CD14-positive monocyte (primary cell): Measurements from ENCODE around the gene C6orf15. TPM values are rescaled to one million over a fixed set of nuclear protein-coding genes. Genes with fewer than 3 reads are reported as not detected.

Source experiments
- DNase-seq, 3 donors: peaks; one replicate each; pipeline ENCODE4 v3.0.0-alpha.2; 2011 to 2022
- H2AFZ ChIP-seq: 2 replicates; pipeline ENCODE4 v1.6.0; 2012; ENCODE audit warnings: mild to moderate bottlenecking, low read depth, low read length, inconsistent platforms; ENCODE audit not compliant: insufficient read depth, poor library complexity, severe bottlenecking
- H3K27ac ChIP-seq, 2 donors: 1 replicate in 1 of 2; 2 replicates in 1 of 2; pipeline ENCODE4 v1.5.1; 2012 to 2013; ENCODE audit warnings: low read length in 2 of 2, control low read depth in 1 of 2, inconsistent platforms in 1 of 2, low read depth in 1 of 2, mild to moderate bottlenecking in 1 of 2
- H3K27me3 ChIP-seq, 2 donors: one replicate each; pipeline versions ENCODE4 v1.6.0 to v1.6.1; 2011 to 2013; ENCODE audit warnings: low read length in 2 of 2; ENCODE audit not compliant: control insufficient read depth in 2 of 2, insufficient read depth in 2 of 2
- H3K36me3 ChIP-seq, 2 donors: replicated peaks in 1 of 2; 1 replicate in 1 of 2; 2 replicates in 1 of 2; pipeline versions ENCODE4 v1.5.1 to v1.6.1; 2012 to 2013; ENCODE audit warnings: low read length in 2 of 2, control low read depth in 1 of 2, inconsistent platforms in 1 of 2, mild to moderate bottlenecking in 1 of 2; ENCODE audit not compliant: insufficient read depth in 2 of 2, control insufficient read depth in 1 of 2
- H3K4me1 ChIP-seq, 2 donors: 1 replicate in 1 of 2; 2 replicates in 1 of 2; pipeline versions ENCODE4 v1.5.1 to v1.6.1; 2012 to 2013; ENCODE audit warnings: low read length in 2 of 2, control low read depth in 1 of 2, inconsistent platforms in 1 of 2, mild to moderate bottlenecking in 1 of 2, moderate library complexity in 1 of 2; ENCODE audit not compliant: insufficient read depth in 2 of 2, control insufficient read depth in 1 of 2
- H3K4me2 ChIP-seq: replicated peaks from 2 replicates; pipeline ENCODE3; 2012; ENCODE audit warnings: low read length, moderate library complexity, mild to moderate bottlenecking; ENCODE audit not compliant: poor library complexity, severe bottlenecking; ENCODE audit errors: extremely low read depth
- H3K4me3 ChIP-seq, 3 experiments: fragments of 200-600 bp in 1 of 3; sonication (generic) in 1 of 3; replicated peaks in 1 of 3; 1 replicate in 2 of 3; 2 replicates in 1 of 3; pipeline ENCODE4 v1.5.1; 2011 to 2013; ENCODE audit warnings: low read length in 3 of 3, mild to moderate bottlenecking in 3 of 3, control low read depth in 2 of 3, low read depth in 2 of 3, inconsistent platforms in 1 of 3, moderate library complexity in 1 of 3
- H3K79me2 ChIP-seq: 2 replicates; pipeline ENCODE4 v1.6.0; 2012; ENCODE audit warnings: mild to moderate bottlenecking, control low read depth, inconsistent platforms, low read length, moderate library complexity; ENCODE audit not compliant: insufficient read depth
- H3K9ac ChIP-seq: 2 replicates; pipeline ENCODE4 v1.6.0; 2017; ENCODE audit warnings: low read length, mild to moderate bottlenecking; ENCODE audit not compliant: insufficient read depth, poor library complexity, severe bottlenecking
- H3K9me3 ChIP-seq, 2 donors: replicated peaks in 1 of 2; 1 replicate in 1 of 2; 2 replicates in 1 of 2; pipeline versions ENCODE4 v1.5.1 to v1.6.1; 2012 to 2013; ENCODE audit warnings: low read length in 2 of 2, control low read depth in 1 of 2; ENCODE audit not compliant: control insufficient read depth in 1 of 2, insufficient read depth in 1 of 2
- H4K20me1 ChIP-seq: 2 replicates; pipeline ENCODE4 v1.6.0; 2012; ENCODE audit warnings: mild to moderate bottlenecking, low read length, control low read depth, moderate library complexity; ENCODE audit not compliant: insufficient read depth
- H3K27ac Mint-ChIP-seq, 7 donors: one replicate each; pipeline ENCODE4 v1.8.0; 2020; ENCODE audit warnings: mild to moderate bottlenecking in 7 of 7, mixed read lengths in 7 of 7, moderate library complexity in 6 of 7, inconsistent platforms in 2 of 7
- H3K27me3 Mint-ChIP-seq, 3 donors: one replicate each; pipeline ENCODE4 v1.8.0; 2021 to 2022; ENCODE audit warnings: low read depth in 3 of 3, mild to moderate bottlenecking in 3 of 3, mixed read lengths in 3 of 3, moderate library complexity in 3 of 3, inconsistent platforms in 1 of 3
- H3K36me3 Mint-ChIP-seq, 2 donors: one replicate each; pipeline ENCODE4 v1.8.0; 2020; ENCODE audit warnings: mixed read lengths in 2 of 2, inconsistent platforms in 1 of 2, mild to moderate bottlenecking in 1 of 2
- H3K4me1 Mint-ChIP-seq: one replicate; pipeline ENCODE4 v1.8.0; 2020; ENCODE audit warnings: mild to moderate bottlenecking, mixed read lengths
- H3K4me3 Mint-ChIP-seq, 2 donors: one replicate each; pipeline ENCODE4 v1.8.0; 2020; ENCODE audit warnings: mild to moderate bottlenecking in 2 of 2, mixed read lengths in 2 of 2, moderate library complexity in 1 of 2
- H3K9me3 Mint-ChIP-seq, 7 donors: one replicate each; pipeline ENCODE4 v1.8.0; 2020 to 2022; ENCODE audit warnings: mixed read lengths in 7 of 7, mild to moderate bottlenecking in 6 of 7, moderate library complexity in 6 of 7, inconsistent platforms in 2 of 7
- CTCF ChIP-seq: fragments of 200-600 bp; IDR thresholded peaks from one replicate; pipeline ENCODE4 v1.8.0; 2022; ENCODE audit warnings: antibody characterized with exemption, mild to moderate bottlenecking
- WGBS: methylation state at CpG from one replicate; pipeline ENCODE4 v1.1.5; 2013; ENCODE audit warnings: missing lambda C conversion rate; ENCODE audit not compliant: insufficient coverage; 5-methylcytosine and 5-hydroxymethylcytosine counted together
- intact Hi-C, 2 donors: fragments of 100-400 bp; cut with micrococcal nuclease; formaldehyde crosslinking; loops; one replicate each; pipeline versions ENCODE4 v1.15.0 to v1.15.1; 2023
- polyA plus RNA-seq, 3 donors: library from polyadenylated mRNA; depleted of rRNA in 1 of 3; unstranded in 2 of 3; stranded (reverse) in 1 of 3; fragments of 300-500 nt in 2 of 3; fragments of >200 nt in 1 of 3; fragmentation: Illumina TruSeq in 2 of 3; gene quantifications; 1 replicate in 2 of 3; 2 replicates in 1 of 3; pipeline ENCODE4 v1.2.3, GENCODE V29; 2012 to 2021

C6orf15 gene
- polyA plus RNA-seq, 3 donors = not detected

- no peak for TF ChIP-seq CTCF
- Histone ChIP-seq H3K27me3 (no peaks in the 10 kb centered on the region), H3K9me3 (no peaks in the 10 kb centered on the region), H4K20me1 (no peaks in the 10 kb centered on the region), H3K27ac (peak overlapping the region; percentile 25 to 71), H3K9ac (no peak overlapping the region), H3K79me2 (no peaks in the 10 kb centered on the region), H3K36me3 (no peaks in the 10 kb centered on the region), H3K4me3 (peak overlapping the region in 1 of 3 experiments; percentile 57), H3K4me2 (peak overlapping the region; percentile 69), H2AFZ (peak overlapping the region; percentile 87), H3K4me1 (peaks cover 25 to 35% of the 10 kb centered on the region in 2 donors)
- Mint-ChIP-seq H3K36me3 (peaks cover 0 to 2% of the 10 kb centered on the region in 2 donors), H3K27me3 (peaks cover 0 to 3% (median 1%) of the 10 kb centered on the region in 3 donors), H3K27ac (peak overlapping the region; percentile 52 to 86 (median 83)), H3K9me3 (peaks cover 0 to 3% (median 0%) of the 10 kb centered on the region in 7 donors), H3K4me3 (peak overlapping the region; percentile 64 to 78), H3K4me1 (peaks cover 41% of the 10 kb centered on the region)
- intact Hi-C loops = no loop called here
- 0% methylated on average over 3 of the region's 3 CpGs for WGBS
- DNase-seq = peak in 2 of 3 donors; percentile 17 to 24
Observed at GRCh38 chr6:31094389-31094881, 17.9 kb downstream of the C6orf15 start.

- no peak overlapping the region for H3K27ac Mint-ChIP-seq
- Histone ChIP-seq H2AFZ (no peak overlapping the region), H3K36me3 (no peaks in the 10 kb centered on the region), H3K4me1 (peaks cover 25 to 35% of the 10 kb centered on the region in 2 donors), H3K4me2 (no peak overlapping the region), H4K20me1 (no peaks in the 10 kb centered on the region), H3K79me2 (no peaks in the 10 kb centered on the region), H3K27me3 (no peaks in the 10 kb centered on the region), H3K4me3 (no peak overlapping the region), H3K9ac (no peak overlapping the region), H3K27ac (no peak overlapping the region), H3K9me3 (no peaks in the 10 kb centered on the region)
- no peak overlapping the region for H3K4me3 Mint-ChIP-seq
- TF ChIP-seq CTCF = no peak
- intact Hi-C loops = no loop called here
- H3K27me3 Mint-ChIP-seq = peaks cover 0 to 3% (median 1%) of the 10 kb centered on the region in 3 donors
- no peak for DNase-seq
- H3K4me1 Mint-ChIP-seq = peaks cover 41% of the 10 kb centered on the region
- H3K36me3 Mint-ChIP-seq = peaks cover 0 to 2% of the 10 kb centered on the region in 2 donors
- WGBS = no CpG with 5 or more reads among the region's 12 CpGs
- H3K9me3 Mint-ChIP-seq = peaks cover 0 to 3% (median 0%) of the 10 kb centered on the region in 7 donors
Observed at GRCh38 chr6:31092769-31093505, 19.4 kb downstream of the C6orf15 start.
